Prostate gland (tissue), 2 donors: ENCODE results near the gene BEAN1.

Experiments used
- POLR2A ChIP-seq: fragments of 450-650 bp; IDR thresholded peaks from one replicate; pipeline ENCODE4 v1.6.1; 2016; ENCODE audit warnings: antibody characterized with exemption, mild to moderate bottlenecking
- POLR2AphosphoS5 ChIP-seq: sonication (generic); formaldehyde crosslinking; IDR thresholded peaks from one replicate; pipeline ENCODE4 v1.6.1; 2017; ENCODE audit warnings: antibody characterized with exemption
- TF ChIP-seq, protein P1 (sequence below), 4 experiments: fragments of 200-600 bp in 2 of 4; fragments of 450-650 bp in 2 of 4; sonication (generic) in 2 of 4; IDR thresholded peaks; 1 replicate in 3 of 4; 2 replicates in 1 of 4; pipeline ENCODE4 v1.5.1; 2016 to 2019; ENCODE audit warnings: antibody characterized with exemption in 4 of 4, mild to moderate bottlenecking in 2 of 4, moderate library complexity in 2 of 4

DNA sequence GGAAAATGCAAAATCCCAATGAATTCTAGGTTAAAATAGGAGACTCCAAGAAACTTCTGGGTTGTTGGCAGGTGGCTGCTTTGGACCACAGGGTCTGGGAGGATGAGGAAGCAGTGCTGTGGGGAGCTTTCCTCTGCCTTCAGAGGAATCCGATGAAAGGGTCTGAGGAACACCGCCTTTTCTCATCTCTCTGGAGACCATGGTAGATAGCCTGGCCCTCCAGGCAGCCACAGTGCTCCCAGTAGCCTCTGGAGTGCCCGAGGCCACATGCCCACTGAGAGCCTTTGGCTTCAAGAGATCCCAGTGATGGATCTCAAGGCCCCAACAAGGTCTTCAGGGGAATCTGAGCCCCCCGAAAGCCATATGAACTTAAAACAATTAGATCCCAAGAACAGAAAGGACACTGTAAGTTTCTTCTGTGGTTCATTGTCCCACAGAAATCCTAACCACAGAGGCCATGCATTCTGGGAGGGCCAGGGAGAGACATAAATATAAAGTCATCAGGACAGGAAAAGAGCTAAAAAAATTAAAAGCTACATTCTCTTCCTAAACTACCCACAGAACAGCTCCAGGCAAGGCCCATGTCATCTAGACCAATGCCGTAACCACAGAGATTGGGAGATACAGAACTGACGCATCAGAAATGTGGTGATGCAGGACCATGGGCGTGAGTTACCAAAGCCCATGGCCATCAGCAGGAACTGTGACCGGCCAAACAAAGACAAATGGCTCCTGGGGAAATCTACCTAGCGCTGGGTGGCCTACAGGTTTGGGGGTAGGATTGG lies 98.5 kb downstream of the BEAN1 start:
- TF ChIP-seq, protein P1, sequence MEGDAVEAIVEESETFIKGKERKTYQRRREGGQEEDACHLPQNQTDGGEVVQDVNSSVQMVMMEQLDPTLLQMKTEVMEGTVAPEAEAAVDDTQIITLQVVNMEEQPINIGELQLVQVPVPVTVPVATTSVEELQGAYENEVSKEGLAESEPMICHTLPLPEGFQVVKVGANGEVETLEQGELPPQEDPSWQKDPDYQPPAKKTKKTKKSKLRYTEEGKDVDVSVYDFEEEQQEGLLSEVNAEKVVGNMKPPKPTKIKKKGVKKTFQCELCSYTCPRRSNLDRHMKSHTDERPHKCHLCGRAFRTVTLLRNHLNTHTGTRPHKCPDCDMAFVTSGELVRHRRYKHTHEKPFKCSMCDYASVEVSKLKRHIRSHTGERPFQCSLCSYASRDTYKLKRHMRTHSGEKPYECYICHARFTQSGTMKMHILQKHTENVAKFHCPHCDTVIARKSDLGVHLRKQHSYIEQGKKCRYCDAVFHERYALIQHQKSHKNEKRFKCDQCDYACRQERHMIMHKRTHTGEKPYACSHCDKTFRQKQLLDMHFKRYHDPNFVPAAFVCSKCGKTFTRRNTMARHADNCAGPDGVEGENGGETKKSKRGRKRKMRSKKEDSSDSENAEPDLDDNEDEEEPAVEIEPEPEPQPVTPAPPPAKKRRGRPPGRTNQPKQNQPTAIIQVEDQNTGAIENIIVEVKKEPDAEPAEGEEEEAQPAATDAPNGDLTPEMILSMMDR (IDR thresholded peaks at IDR 0.05): no peak
- TF ChIP-seq POLR2A (no peak), POLR2AphosphoS5 (no peak)
